Measurements from ENCODE around the gene PDE5A. TPM values are rescaled to one million over a fixed set of nuclear protein-coding genes. Genes with fewer than 3 reads are reported as not detected.

PDE5A gene
- total and polyA plus RNA-seq, 2 donors (not counting 3 experiments of a cell fraction or from before 2014, with no cell fraction given), result 0.73 to 2.3 TPM

GRCh38 chr4:119523399-119523798 lies 105.2 kb downstream of the PDE5A start:
- FAIRE-seq (no peak), DNase-seq (ENCODE audit: low read depth, low spot score) (peak; percentile 31)
- no peak overlapping the region for H3K4me2 ChIP-seq (ENCODE audit: insufficient read depth, low read length)
- no peaks in the 10 kb centered on the region for H3K9me3 ChIP-seq (replicated peaks; ENCODE audit: control insufficient read depth, insufficient read depth, low read length)
- TF ChIP-seq FOS (IDR thresholded peaks at IDR 0.05; ENCODE audit: borderline replicate concordance, insufficient read depth, low read length) (peak; percentile 16), EZH2 (IDR thresholded peaks at IDR 0.05; ENCODE audit: borderline replicate concordance, low read depth, low read length, severe bottlenecking) (no peak)
- no peaks in the 10 kb centered on the region for H3K79me2 ChIP-seq (ENCODE audit: control insufficient read depth, insufficient read depth, low read length)
- dilution Hi-C loops (cut with MboI; ENCODE audit: extremely low pct_ligation_motif_present, low sequenced_read_pairs) (no loop called here), intact Hi-C loops (cut with micrococcal nuclease) (loop anchor here (10.0 kb wide), 2 partner anchors 309 to 689 kb away; partner anchors contain the start of genes SEC24D and USP53)
- no peaks in the 10 kb centered on the region for H3K36me3 ChIP-seq (ENCODE audit: control insufficient read depth in 2 of 2, extremely low read depth in 1 of 2, insufficient read depth in 2 of 2, low read length in 2 of 2)
- ChIA-PET CTCF (interaction anchor here (1.3 kb wide), 1 partner anchor 105 kb away, joined by 4 read pairs; the partner anchor contains the start of gene PDE5A), POLR2A (no interaction called here)
- no peak overlapping the region for H2AFZ ChIP-seq (ENCODE audit: low read depth, low read length)
- no peak overlapping the region for H3K4me3 ChIP-seq (replicated peaks in 1 of 3; ENCODE audit: insufficient read depth in 1 of 3, low read depth in 1 of 3, low read length in 3 of 3)
- H3K9me1 ChIP-seq (replicated peaks; ENCODE audit: control insufficient read depth, extremely low read depth, insufficient read depth, low read length), result no peaks in the 10 kb centered on the region
- H3K27ac ChIP-seq (ENCODE audit: insufficient read depth, low read depth, low read length), result no peak overlapping the region
- H3K9ac ChIP-seq (replicated peaks; ENCODE audit: extremely low read depth, insufficient read depth, low read length), result no peak overlapping the region
- H3K27me3 ChIP-seq (ENCODE audit: control insufficient read depth in 2 of 2, insufficient read depth in 2 of 2, low read length in 2 of 2), result no peaks in the 10 kb centered on the region
- peaks cover 47% of the 10 kb centered on the region for H3K4me1 ChIP-seq (ENCODE audit: control insufficient read depth, extremely low read depth, insufficient read depth, low read length)
- no peaks in the 10 kb centered on the region for H4K20me1 ChIP-seq (replicated peaks; ENCODE audit: control insufficient read depth, extremely low read depth, insufficient read depth, low read length)
- BruUV-seq (replicated peaks), result no TSS peak

DNA sequence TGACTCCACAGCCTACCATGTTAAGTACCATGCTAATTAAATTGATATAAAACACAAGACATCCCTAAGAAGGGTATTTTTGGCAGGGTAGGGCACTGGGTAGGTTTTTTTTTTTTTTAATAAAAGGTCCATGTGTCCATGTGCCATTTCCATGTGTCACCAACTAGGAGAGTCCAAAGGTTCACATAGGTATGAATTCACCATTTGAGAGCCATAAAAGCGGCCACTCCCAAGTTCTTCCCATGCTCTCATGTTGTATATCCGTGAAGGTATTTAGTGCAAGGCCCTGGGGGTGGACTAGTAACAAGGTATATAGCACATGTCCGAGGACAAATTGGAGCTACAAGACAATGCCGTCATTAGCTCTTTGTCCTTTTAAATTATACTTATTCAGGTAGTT lies 107.3 kb downstream of the PDE5A start:
- Histone ChIP-seq H3K9ac (replicated peaks; ENCODE audit: extremely low read depth, insufficient read depth, low read length) (no peak overlapping the region), H3K79me2 (ENCODE audit: control insufficient read depth, insufficient read depth, low read length) (no peaks in the 10 kb centered on the region), H3K27me3 (ENCODE audit: control insufficient read depth in 2 of 2, insufficient read depth in 2 of 2, low read length in 2 of 2) (no peaks in the 10 kb centered on the region), H3K9me3 (replicated peaks; ENCODE audit: control insufficient read depth, insufficient read depth, low read length) (no peaks in the 10 kb centered on the region), H2AFZ (ENCODE audit: low read depth, low read length) (no peak overlapping the region), H3K4me1 (ENCODE audit: control insufficient read depth, extremely low read depth, insufficient read depth, low read length) (peaks cover 41% of the 10 kb centered on the region), H3K36me3 (ENCODE audit: control insufficient read depth in 2 of 2, extremely low read depth in 1 of 2, insufficient read depth in 2 of 2, low read length in 2 of 2) (no peaks in the 10 kb centered on the region), H3K4me2 (ENCODE audit: insufficient read depth, low read length) (no peak overlapping the region), H4K20me1 (replicated peaks; ENCODE audit: control insufficient read depth, extremely low read depth, insufficient read depth, low read length) (no peaks in the 10 kb centered on the region), H3K9me1 (replicated peaks; ENCODE audit: control insufficient read depth, extremely low read depth, insufficient read depth, low read length) (no peaks in the 10 kb centered on the region), H3K4me3 (replicated peaks in 1 of 3; ENCODE audit: insufficient read depth in 1 of 3, low read depth in 1 of 3, low read length in 3 of 3) (no peak overlapping the region), H3K27ac (ENCODE audit: insufficient read depth, low read depth, low read length) (no peak overlapping the region)
- ChIA-PET CTCF (no interaction called here), POLR2A (no interaction called here)
- DNase-seq (ENCODE audit: low read depth, low spot score) (no peak), FAIRE-seq (peak; percentile 15)
- dilution Hi-C loops (cut with MboI; ENCODE audit: extremely low pct_ligation_motif_present, low sequenced_read_pairs) (no loop called here), intact Hi-C loops (cut with micrococcal nuclease) (loop anchor here (10.0 kb wide), 2 partner anchors 306 to 686 kb away; partner anchors contain the start of genes SEC24D and USP53)
- TF ChIP-seq, protein P1, sequence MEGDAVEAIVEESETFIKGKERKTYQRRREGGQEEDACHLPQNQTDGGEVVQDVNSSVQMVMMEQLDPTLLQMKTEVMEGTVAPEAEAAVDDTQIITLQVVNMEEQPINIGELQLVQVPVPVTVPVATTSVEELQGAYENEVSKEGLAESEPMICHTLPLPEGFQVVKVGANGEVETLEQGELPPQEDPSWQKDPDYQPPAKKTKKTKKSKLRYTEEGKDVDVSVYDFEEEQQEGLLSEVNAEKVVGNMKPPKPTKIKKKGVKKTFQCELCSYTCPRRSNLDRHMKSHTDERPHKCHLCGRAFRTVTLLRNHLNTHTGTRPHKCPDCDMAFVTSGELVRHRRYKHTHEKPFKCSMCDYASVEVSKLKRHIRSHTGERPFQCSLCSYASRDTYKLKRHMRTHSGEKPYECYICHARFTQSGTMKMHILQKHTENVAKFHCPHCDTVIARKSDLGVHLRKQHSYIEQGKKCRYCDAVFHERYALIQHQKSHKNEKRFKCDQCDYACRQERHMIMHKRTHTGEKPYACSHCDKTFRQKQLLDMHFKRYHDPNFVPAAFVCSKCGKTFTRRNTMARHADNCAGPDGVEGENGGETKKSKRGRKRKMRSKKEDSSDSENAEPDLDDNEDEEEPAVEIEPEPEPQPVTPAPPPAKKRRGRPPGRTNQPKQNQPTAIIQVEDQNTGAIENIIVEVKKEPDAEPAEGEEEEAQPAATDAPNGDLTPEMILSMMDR (IDR thresholded peaks at IDR 0.05; ENCODE audit: extremely low read depth in 1 of 2, insufficient read depth in 1 of 2, low read depth in 1 of 2, low read length in 2 of 2), result no peak
- TF ChIP-seq FOS (IDR thresholded peaks at IDR 0.05; ENCODE audit: borderline replicate concordance, insufficient read depth, low read length) (no peak), MYC (IDR thresholded peaks at IDR 0.05; ENCODE audit: low read depth, low read length) (no peak), JUN (IDR thresholded peaks at IDR 0.05; ENCODE audit: borderline replicate concordance, insufficient read depth, insufficient read length, low read depth) (no peak), GATA2 (IDR thresholded peaks at IDR 0.05; ENCODE audit: insufficient read depth, insufficient read length, low read depth, low read length) (no peak)
- BruUV-seq (replicated peaks), result no TSS peak
